Limb (tissue), 2 donors: Measurements from ENCODE around the gene HRH4.

ENCODE experiments used
- DNase-seq, 2 donors: peaks; one replicate each; pipeline ENCODE4 v3.0.0-alpha.2; 2016; ENCODE audit errors: extremely low spot score in 2 of 2

The HRH4 gene

GRCh38 chr18:24465486-24465885, 5.0 kb downstream of the HRH4 start:
- no peak for DNase-seq

DNA sequence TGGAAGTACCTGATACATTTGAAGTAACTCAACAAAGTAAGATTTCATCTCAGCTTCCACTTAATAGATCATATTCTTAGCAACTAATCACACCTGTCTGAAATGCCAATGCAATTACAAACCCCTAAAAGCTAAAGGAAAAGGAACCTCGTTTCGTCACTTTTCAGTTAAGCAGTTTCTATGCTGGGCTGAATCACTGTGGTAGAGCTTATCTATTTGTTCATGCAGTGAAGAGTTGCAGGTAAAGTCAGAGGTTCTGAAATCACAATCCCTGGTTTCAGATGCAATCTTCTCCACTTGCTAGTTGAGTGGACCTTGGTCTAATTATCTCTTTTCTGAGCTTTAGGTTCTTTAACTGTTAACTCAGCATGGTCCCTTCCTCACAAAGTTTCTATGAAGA, 6.3 kb downstream of the HRH4 start:
- DNase-seq: no peak

GRCh38 chr18:24470022-24470618, 9.7 kb downstream of the HRH4 start:
- DNase-seq: no peak

- no peak for DNase-seq
Measured at GRCh38 chr18:24470805-24471204, 10.4 kb downstream of the HRH4 start.

- DNase-seq: no peak
Measured at GRCh38 chr18:24472591-24472990, 12.2 kb downstream of the HRH4 start.

DNA sequence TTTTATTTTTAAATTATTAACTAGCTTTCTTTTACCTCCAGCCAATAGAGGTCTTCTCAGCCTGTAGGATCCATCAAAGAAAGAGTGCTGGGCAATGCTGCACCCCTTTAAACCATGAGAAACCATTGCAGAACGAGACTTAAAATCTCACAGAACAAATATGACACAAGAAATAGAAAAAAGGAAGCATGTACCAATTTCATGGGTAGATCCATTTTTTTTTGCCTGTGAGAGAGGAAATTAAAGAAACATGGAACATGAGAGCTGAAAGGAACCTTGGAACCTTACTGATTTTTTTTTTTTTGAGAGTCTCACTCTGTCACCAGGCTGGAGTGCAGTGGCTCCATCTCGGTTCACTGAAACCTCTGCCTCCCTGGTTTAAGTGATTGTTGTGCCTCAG, 14.0 kb downstream of the HRH4 start:
- no peak for DNase-seq

DNA sequence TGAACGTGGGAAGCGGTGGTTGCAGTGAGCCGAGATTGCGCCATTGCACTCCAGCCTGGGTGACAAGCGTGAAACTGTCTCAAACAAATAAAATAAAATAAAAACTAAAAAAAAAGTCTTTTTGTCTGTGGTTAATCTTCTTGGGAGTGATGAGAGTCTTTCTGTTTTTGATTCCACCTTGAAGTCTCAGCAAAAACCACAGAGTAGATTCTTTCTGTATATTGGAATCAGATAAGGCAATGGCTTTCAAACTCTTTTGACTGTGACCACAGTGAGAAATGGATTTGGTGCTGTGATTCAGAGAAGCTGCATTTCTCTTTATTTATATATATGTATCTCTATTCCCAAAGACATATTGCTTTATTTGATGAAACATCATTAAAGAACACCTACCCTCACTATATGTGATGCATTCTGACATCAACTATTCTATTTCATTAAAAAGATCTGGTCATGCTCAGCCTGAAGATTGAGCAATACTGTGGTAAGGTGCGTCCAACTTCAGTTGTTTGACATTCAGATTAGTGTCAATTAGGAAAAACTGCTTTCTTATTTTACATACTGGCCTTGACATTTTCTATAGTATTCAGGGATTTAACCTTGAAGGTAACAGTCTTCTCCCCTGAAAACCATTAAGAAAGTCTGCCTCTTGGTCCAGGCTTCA, 15.6 kb downstream of the HRH4 start:
- no peak for DNase-seq

GRCh38 chr18:24479371-24479770, 18.9 kb downstream of the HRH4 start:
- DNase-seq: no peak

GRCh38 chr18:24482821-24483220, 22.4 kb downstream of the HRH4 start:
- DNase-seq: no peak

DNA sequence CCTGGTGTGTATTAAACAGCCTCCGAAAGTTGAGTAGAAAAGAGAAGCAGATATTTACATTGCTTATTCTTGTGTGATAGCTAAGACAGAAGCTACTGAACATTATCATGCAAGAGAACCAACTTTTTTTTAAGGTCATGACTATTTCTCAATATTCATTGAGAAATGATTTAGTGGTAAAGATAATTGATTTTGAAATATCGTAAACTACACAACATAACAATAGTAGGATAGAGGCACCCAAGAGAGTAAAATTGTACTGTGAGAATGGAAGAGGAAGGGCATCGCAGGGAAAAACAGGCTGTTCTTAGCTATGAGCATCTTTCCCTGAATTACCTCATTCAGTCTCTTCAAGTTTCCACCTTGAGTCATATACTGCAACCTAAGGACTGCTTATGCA, 25.2 kb downstream of the HRH4 start:
- no peak for DNase-seq

- DNase-seq: no peak
Measured at GRCh38 chr18:24486684-24487083, 26.2 kb downstream of the HRH4 start.

GRCh38 chr18:24488824-24489493, 28.5 kb downstream of the HRH4 start:
- DNase-seq: peak in 1 of 2 donors; percentile 65

DNA sequence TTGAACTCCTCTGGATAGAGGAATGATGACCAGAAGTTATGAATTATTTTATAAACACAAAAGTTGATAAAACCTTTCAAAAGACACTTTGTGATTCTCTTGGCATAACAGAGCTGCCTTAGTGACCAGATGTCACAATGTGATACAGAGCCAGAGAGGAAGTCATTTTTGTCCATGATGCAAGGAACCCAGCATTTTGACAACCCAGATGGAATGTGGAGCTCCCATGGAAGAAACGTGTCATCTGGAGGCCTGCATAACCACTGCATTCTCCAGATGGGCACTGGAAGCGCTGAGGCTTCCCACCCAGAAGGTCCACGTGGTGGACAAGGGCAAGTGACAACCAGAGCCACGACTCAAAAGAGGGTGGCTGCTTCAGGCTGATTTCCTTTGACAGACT, 30.1 kb downstream of the HRH4 start:
- DNase-seq: no peak

GRCh38 chr18:24491927-24492834, 31.7 kb downstream of the HRH4 start:
- no peak for DNase-seq

DNA sequence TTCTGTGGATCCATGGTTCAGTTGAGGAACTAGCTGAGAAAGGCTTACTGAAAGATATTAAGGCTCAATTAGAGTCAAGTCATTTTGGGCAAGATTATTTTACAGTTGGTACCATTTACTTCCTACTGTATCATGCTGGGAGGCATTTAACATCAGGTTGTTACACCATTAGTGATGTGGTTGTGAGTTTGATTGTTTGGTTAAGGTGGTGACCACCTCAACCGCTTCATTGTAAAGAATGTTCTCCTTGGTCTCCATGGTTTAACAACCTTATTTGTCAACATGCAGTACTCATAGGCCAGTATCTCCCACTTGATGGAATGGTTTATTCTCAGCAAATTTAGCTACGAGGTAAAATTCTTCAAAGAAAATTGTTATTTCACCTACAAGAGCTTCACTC, 34.1 kb downstream of the HRH4 start:
- DNase-seq: no peak

DNA sequence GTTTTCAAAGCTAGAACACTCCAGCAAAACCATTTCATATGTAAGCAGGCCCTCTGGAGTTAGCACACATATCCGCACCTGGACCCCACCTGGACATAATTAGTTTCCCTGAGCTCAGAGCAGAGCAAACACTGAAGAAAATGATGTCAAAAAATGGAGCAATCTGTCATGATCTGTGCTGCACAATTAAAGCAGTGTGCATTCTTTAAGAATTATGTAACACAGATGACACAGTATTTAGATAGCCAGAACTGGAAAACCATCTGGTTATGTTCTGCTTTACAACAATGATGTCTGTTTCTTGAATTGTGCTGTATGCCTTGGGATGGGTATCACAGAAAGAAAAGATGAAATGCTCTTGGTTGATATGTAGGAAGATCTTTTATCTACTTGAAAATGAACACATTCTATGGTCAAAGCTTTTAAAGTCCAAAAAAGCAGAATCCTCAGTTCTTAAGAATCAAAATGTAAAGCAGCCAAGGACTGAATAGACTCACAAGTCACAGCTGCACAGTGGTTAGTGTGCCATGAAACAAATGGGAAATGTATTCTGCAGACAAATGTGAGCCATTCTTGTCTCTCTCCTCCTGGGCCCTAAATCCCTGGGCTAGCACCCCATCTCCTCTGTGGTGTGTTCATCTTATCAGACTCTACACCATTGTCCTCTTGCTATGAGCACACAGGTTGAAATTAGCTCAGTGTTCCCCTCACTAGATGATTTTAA, 36.8 kb downstream of the HRH4 start:
- DNase-seq: peak in 1 of 2 donors; percentile 62

- DNase-seq: no peak
Measured at GRCh38 chr18:24499814-24500213, 39.4 kb downstream of the HRH4 start.

DNA sequence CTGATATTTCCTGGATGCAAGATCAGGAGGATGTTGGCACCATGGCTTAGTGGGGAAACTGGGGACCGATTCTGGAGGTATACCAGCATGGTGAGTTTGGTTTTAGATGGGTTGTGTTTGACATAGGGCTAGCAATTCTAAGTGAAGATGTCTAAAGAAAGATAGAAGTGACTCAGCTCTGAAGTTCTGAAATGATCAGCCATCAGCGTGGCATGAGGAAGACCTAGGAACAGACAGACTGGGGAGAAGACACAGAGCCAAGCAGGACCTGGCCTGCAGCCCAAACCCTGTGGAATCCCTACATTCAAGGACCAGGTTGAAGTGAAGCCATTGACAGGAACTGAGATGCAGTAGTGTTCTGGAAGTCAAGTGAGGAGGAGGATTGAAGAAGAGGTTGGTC, 39.8 kb downstream of the HRH4 start:
- no peak for DNase-seq

GRCh38 chr18:24500766-24501165, 40.3 kb downstream of the HRH4 start:
- no peak for DNase-seq

- no peak for DNase-seq
Measured at GRCh38 chr18:24502667-24503523, 42.5 kb downstream of the HRH4 start.
